ENCODE results near the gene CXCL9.

- TF ChIP-seq CTCF (IDR thresholded peaks at IDR 0.05) (no peak), POLR2A (IDR thresholded peaks at IDR 0.05) (no peak), POLR2AphosphoS5 (IDR thresholded peaks at IDR 0.05) (no peak)
Measured at GRCh38 chr4:76022031-76022430, 14.7 kb upstream of the CXCL9 start.
